ENCODE data around the gene AIFM3. TPM values are rescaled to one million over a fixed set of nuclear protein-coding genes. Genes with fewer than 3 reads are reported as not detected.

AIFM3 gene
- total RNA-seq, 1 experiment from 2014 or later, result 9.7 TPM

GRCh38 chr22:20919718-20920117, 47.3 kb upstream of the AIFM3 start (continued):
- no peak for TF ChIP-seq SRF (IDR thresholded peaks at IDR 0.05; ENCODE audit: low read depth)
- TF ChIP-seq FOSL1 (IDR thresholded peaks at IDR 0.05; ENCODE audit: low read depth), result no peak
- no peak for TF ChIP-seq POLR2AphosphoS5 (IDR thresholded peaks at IDR 0.05; ENCODE audit: low read depth, low read length)

- no peak overlapping the region for H3K27ac ChIP-seq (ENCODE audit: low read depth, low read length)
Observed at GRCh38 chr22:20920881-20921203, 46.2 kb upstream of the AIFM3 start.

GRCh38 chr22:20922141-20922751, 44.8 kb upstream of the AIFM3 start:
- Histone ChIP-seq H3K9ac (ENCODE audit: low read length) (0 out of 2 replicates have a peak overlapping the region, but pooled peaks have one; percentile 17), H3K9me2 (ENCODE audit: insufficient read depth) (no peaks in the 10 kb centered on the region), H3K79me2 (ENCODE audit: insufficient read depth, low read length) (peaks cover 100% of the 10 kb centered on the region), H2AFZ (ENCODE audit: low read depth, low read length, poor library complexity, severe bottlenecking) (no peak overlapping the region), H3K27me3 (ENCODE audit: insufficient read depth, low read length) (no peaks in the 10 kb centered on the region), H3K4me1 (ENCODE audit: control insufficient read depth in 1 of 2, insufficient read depth in 2 of 2, low read length in 2 of 2) (peaks cover 17 to 37% of the 10 kb centered on the region in 2 experiments; a peak in 3 of 4 replicates), H4K20me1 (ENCODE audit: insufficient read depth) (peaks cover 42% of the 10 kb centered on the region), H3K9me3 (ENCODE audit: control insufficient read depth in 1 of 2, insufficient read depth in 1 of 2, low read depth in 1 of 2, low read length in 2 of 2) (no peaks in the 10 kb centered on the region), H3K4me2 (ENCODE audit: low read length) (no peak overlapping the region; the same call in 1 of the 2 replicates), H3K27ac (ENCODE audit: low read depth, low read length) (no peak overlapping the region), H3K36me3 (ENCODE audit: control insufficient read depth in 1 of 2, insufficient read depth in 2 of 2, low read length in 2 of 2) (peaks cover 7 to 9% of the 10 kb centered on the region in 2 experiments; a peak in 3 of 4 replicates), H3K4me3 (replicated peaks in 1 of 2; ENCODE audit: low read depth in 1 of 2, low read length in 2 of 2) (no peak overlapping the region)
- ChIA-PET CTCF (interaction anchor here (0.8 to 1.3 kb wide), 2 partner anchors 34 to 37 kb away, joined by 3 to 5 read pairs; no protein-coding TSS in a partner anchor), POLR2A (interaction anchor here (1.6 kb wide), 1 partner anchor 9 kb away, joined by 3 read pairs; no protein-coding TSS in a partner anchor), RAD21 (ENCODE audit: low non-redundant PET in 1 of 2, low total read pairs in 2 of 2, uncharacterized antibody in 2 of 2, unreplicated experiment in 2 of 2) (no interaction called here)
- intact Hi-C loops (cut with micrococcal nuclease), result no loop called here
- ATAC-seq (no peak), DNase-seq (ENCODE audit: low read depth, low spot score) (no peak)
- no TSS peak for BruUV-seq (replicated peaks)
- TF ChIP-seq EZH2phosphoT487 (IDR thresholded peaks at IDR 0.05; ENCODE audit: borderline replicate concordance) (no peak), ATF3 (IDR thresholded peaks at IDR 0.05) (no peak), CBX3 (IDR thresholded peaks at IDR 0.05; ENCODE audit: low read depth) (no peak), EGR1 (IDR thresholded peaks at IDR 0.05; ENCODE audit: low read depth) (no peak), RAD21 (IDR thresholded peaks at IDR 0.05; ENCODE audit: low read depth) (no peak), EZH2 (IDR thresholded peaks at IDR 0.05) (no peak), SP1 (IDR thresholded peaks at IDR 0.05; ENCODE audit: low read depth) (no peak), TCF7L2 (IDR thresholded peaks at IDR 0.05; ENCODE audit: borderline replicate concordance, extremely low read depth, insufficient read depth, insufficient read length) (no peak), FOSL1 (IDR thresholded peaks at IDR 0.05; ENCODE audit: low read depth) (no peak), SIN3A (IDR thresholded peaks at IDR 0.05; ENCODE audit: low read depth) (no peak), CEBPB (IDR thresholded peaks at IDR 0.05; ENCODE audit: low read depth) (no peak), ZFX (IDR thresholded peaks at IDR 0.05) (no peak), ELF1 (IDR thresholded peaks at IDR 0.05; ENCODE audit: borderline replicate concordance, low read depth) (no peak), YY1 (IDR thresholded peaks at IDR 0.05; ENCODE audit: extremely low read depth, insufficient replicate concordance, low read depth, low read length) (no peak), POLR2A (IDR thresholded peaks at IDR 0.05; ENCODE audit: borderline replicate concordance, extremely low read depth, insufficient read depth, insufficient read length) (no peak), ZNF274 (IDR thresholded peaks at IDR 0.05; ENCODE audit: low read depth, low read length) (no peak), POLR2AphosphoS5 (IDR thresholded peaks at IDR 0.05; ENCODE audit: low read depth, low read length) (no peak)

More at GRCh38 chr22:20920881-20921203, 46.2 kb upstream of the AIFM3 start:
- Histone ChIP-seq H3K9ac (ENCODE audit: low read length) (no peak overlapping the region), H3K4me2 (ENCODE audit: low read length) (peak overlapping the region; percentile 96; the same call in 1 of the 2 replicates), H4K20me1 (ENCODE audit: insufficient read depth) (peaks cover 35% of the 10 kb centered on the region), H3K79me2 (ENCODE audit: insufficient read depth, low read length) (peaks cover 86% of the 10 kb centered on the region), H3K36me3 (ENCODE audit: control insufficient read depth in 1 of 2, insufficient read depth in 2 of 2, low read length in 2 of 2) (peaks cover 7 to 9% of the 10 kb centered on the region in 2 experiments; a peak in 3 of 4 replicates), H3K4me1 (ENCODE audit: control insufficient read depth in 1 of 2, insufficient read depth in 2 of 2, low read length in 2 of 2) (peaks cover 22 to 47% of the 10 kb centered on the region in 2 experiments; a peak in 3 of 4 replicates), H3K27me3 (ENCODE audit: insufficient read depth, low read length) (no peaks in the 10 kb centered on the region), H3K9me2 (ENCODE audit: insufficient read depth) (no peaks in the 10 kb centered on the region), H3K4me3 (replicated peaks in 1 of 2; ENCODE audit: low read depth in 1 of 2, low read length in 2 of 2) (no peak overlapping the region), H2AFZ (ENCODE audit: low read depth, low read length, poor library complexity, severe bottlenecking) (no peak overlapping the region), H3K9me3 (ENCODE audit: control insufficient read depth in 1 of 2, insufficient read depth in 1 of 2, low read depth in 1 of 2, low read length in 2 of 2) (no peaks in the 10 kb centered on the region)
- POLR2A ChIA-PET, result no interaction called here
- intact Hi-C loops (cut with micrococcal nuclease), result no loop called here
- BruUV-seq (replicated peaks), result TSS peak; percentile 0
- DNase-seq (ENCODE audit: low read depth, low spot score) (no peak), ATAC-seq (no peak)
- TF ChIP-seq ZNF274 (IDR thresholded peaks at IDR 0.05; ENCODE audit: low read depth, low read length), result no peak
- no peak for TF ChIP-seq SIN3A (IDR thresholded peaks at IDR 0.05; ENCODE audit: low read depth)
- no peak for TF ChIP-seq POLR2AphosphoS5 (IDR thresholded peaks at IDR 0.05; ENCODE audit: low read depth, low read length)
- no peak for TF ChIP-seq CBX3 (IDR thresholded peaks at IDR 0.05; ENCODE audit: low read depth)
- TF ChIP-seq ZFX (IDR thresholded peaks at IDR 0.05), result no peak
- no peak for TF ChIP-seq TCF7L2 (IDR thresholded peaks at IDR 0.05; ENCODE audit: borderline replicate concordance, extremely low read depth, insufficient read depth, insufficient read length)
- RAD21 ChIA-PET (ENCODE audit: low non-redundant PET in 1 of 2, low total read pairs in 2 of 2, uncharacterized antibody in 2 of 2, unreplicated experiment in 2 of 2), result no interaction called here
- CTCF ChIA-PET, result no interaction called here
